Liver (tissue), 9 donors: ENCODE results near the gene ZNF813. TPM values are rescaled to one million over a fixed set of nuclear protein-coding genes. Genes with fewer than 3 reads are reported as not detected.

Source experiments
- DNase-seq: peaks from one replicate; pipeline ENCODE4 v3.0.0-alpha.2; 2017; ENCODE audit warnings: low spot score
- H3K27ac ChIP-seq, 2 donors: one replicate each; pipeline ENCODE4 v1.7.0; 2013; ENCODE audit warnings: inconsistent platforms in 2 of 2, low read length in 2 of 2, control low read depth in 1 of 2, low read depth in 1 of 2, mild to moderate bottlenecking in 1 of 2
- H3K27me3 ChIP-seq, 4 donors: one replicate each; pipeline versions ENCODE4 v1.6.1 to v1.7.0; 2013; ENCODE audit warnings: low read length in 3 of 4, inconsistent platforms in 1 of 4, mild to moderate bottlenecking in 1 of 4, moderate library complexity in 1 of 4; ENCODE audit not compliant: control insufficient read depth in 4 of 4, insufficient read depth in 4 of 4
- H3K36me3 ChIP-seq, 4 donors: one replicate each; pipeline versions ENCODE4 v1.6.1 to v1.7.0; 2013; ENCODE audit warnings: low read length in 3 of 4, mild to moderate bottlenecking in 3 of 4, low read depth in 1 of 4, moderate library complexity in 1 of 4; ENCODE audit not compliant: control insufficient read depth in 4 of 4, insufficient read depth in 3 of 4
- H3K4me1 ChIP-seq, 4 donors: one replicate each; pipeline versions ENCODE4 v1.6.1 to v1.7.0; 2013; ENCODE audit warnings: low read length in 3 of 4, mild to moderate bottlenecking in 3 of 4, moderate library complexity in 1 of 4; ENCODE audit not compliant: control insufficient read depth in 4 of 4, insufficient read depth in 4 of 4
- H3K4me3 ChIP-seq, 3 donors: one replicate each; pipeline versions ENCODE4 v1.6.1 to v1.7.0; 2013; ENCODE audit warnings: low read length in 3 of 3, control low read depth in 1 of 3, low read depth in 1 of 3, mild to moderate bottlenecking in 1 of 3
- H3K9ac ChIP-seq, 2 donors: one replicate each; pipeline ENCODE4 v1.7.0; 2013; ENCODE audit warnings: low read length in 2 of 2, mild to moderate bottlenecking in 2 of 2, moderate library complexity in 2 of 2, control low read depth in 1 of 2, low read depth in 1 of 2
- H3K9me3 ChIP-seq, 4 donors: one replicate each; pipeline versions ENCODE4 v1.6.1 to v1.7.0; 2013; ENCODE audit warnings: low read length in 3 of 4; ENCODE audit not compliant: control insufficient read depth in 4 of 4
- ATF3 ChIP-seq: IDR thresholded peaks from 2 replicates; pipeline ENCODE4 v1.6.1; 2016; ENCODE audit warnings: antibody characterized with exemption
- CTCF ChIP-seq: fragments of 150-350 bp; IDR thresholded peaks from 2 replicates; pipeline ENCODE4 v1.5.1; 2017; ENCODE audit warnings: improper control_type of control experiment, low read depth, low read length; ENCODE audit not compliant: missing input control
- EGR1 ChIP-seq, 2 donors: IDR thresholded peaks; 2 replicates each; pipeline ENCODE4 v1.6.1; 2016 to 2018; ENCODE audit warnings: antibody characterized with exemption in 2 of 2, low read depth in 2 of 2
- FOXA1 ChIP-seq: IDR thresholded peaks from 2 replicates; pipeline ENCODE4 v1.6.1; 2016; ENCODE audit warnings: antibody characterized with exemption
- FOXA2 ChIP-seq: IDR thresholded peaks from 2 replicates; pipeline ENCODE4 v1.6.1; 2016; ENCODE audit warnings: antibody characterized with exemption
- GABPA ChIP-seq, 2 donors: IDR thresholded peaks in 1 of 2; conservative IDR thresholded peaks in 1 of 2; 2 replicates each; pipeline ENCODE4 v1.6.1; 2016; ENCODE audit warnings: antibody characterized with exemption in 2 of 2, mild to moderate bottlenecking in 1 of 2, moderate library complexity in 1 of 2
- HNF4A ChIP-seq, 2 donors: conservative IDR thresholded peaks; 2 replicates each; pipeline ENCODE4 v1.6.1; 2016; ENCODE audit warnings: antibody characterized with exemption in 2 of 2, mild to moderate bottlenecking in 2 of 2
- HNF4G ChIP-seq: IDR thresholded peaks from 2 replicates; pipeline ENCODE4 v1.6.1; 2016; ENCODE audit warnings: antibody characterized with exemption
- JUND ChIP-seq, 2 donors: IDR thresholded peaks; 2 replicates each; pipeline ENCODE4 v1.6.1; 2016; ENCODE audit warnings: antibody characterized with exemption in 2 of 2
- MAX ChIP-seq: IDR thresholded peaks from 2 replicates; pipeline ENCODE4 v1.6.1; 2016; ENCODE audit warnings: antibody characterized with exemption
- NR2F2 ChIP-seq: IDR thresholded peaks from 2 replicates; pipeline ENCODE4 v1.6.1; 2016; ENCODE audit warnings: antibody characterized with exemption
- RAD21 ChIP-seq, 2 donors: IDR thresholded peaks; 2 replicates each; pipeline ENCODE4 v1.6.1; 2016; ENCODE audit warnings: antibody characterized with exemption in 2 of 2, mild to moderate bottlenecking in 2 of 2
- REST ChIP-seq: IDR thresholded peaks from 2 replicates; pipeline ENCODE4 v1.6.1; 2016; ENCODE audit warnings: antibody characterized with exemption, mild to moderate bottlenecking
- RXRA ChIP-seq, 2 donors: IDR thresholded peaks; 2 replicates each; pipeline ENCODE4 v1.6.1; 2017 to 2018; ENCODE audit warnings: antibody characterized with exemption in 2 of 2, mild to moderate bottlenecking in 1 of 2
- SP1 ChIP-seq: IDR thresholded peaks from 2 replicates; pipeline ENCODE4 v1.6.1; 2018; ENCODE audit warnings: antibody characterized with exemption, mild to moderate bottlenecking
- TAF1 ChIP-seq: conservative IDR thresholded peaks from 2 replicates; pipeline ENCODE4 v1.6.1; 2016; ENCODE audit warnings: antibody characterized with exemption, mild to moderate bottlenecking
- YY1 ChIP-seq: IDR thresholded peaks from 2 replicates; pipeline ENCODE4 v1.6.1; 2016; ENCODE audit warnings: antibody characterized with exemption, mild to moderate bottlenecking
- ZBTB33 ChIP-seq: IDR thresholded peaks from 2 replicates; pipeline ENCODE4 v1.6.1; 2016; ENCODE audit warnings: antibody characterized with exemption
- WGBS: extraction: QIAGEN DNeasy Blood & Tissue Kit; methylation state at CpG from one replicate; pipeline ENCODE4 v1.1.7; 2013; 5-methylcytosine and 5-hydroxymethylcytosine counted together
- polyA plus RNA-seq, 2 donors: library from polyadenylated mRNA; stranded (reverse) in 1 of 2; unstranded in 1 of 2; fragments of 200-250 nt in 1 of 2; fragments of >200 nt in 1 of 2; fragmentation: Nextera tagmentation in 1 of 2; extraction: Ambion mirVana in 1 of 2; gene quantifications; one replicate each; pipeline versions ENCODE4 v1.2.1 to v1.2.3, GENCODE V29; 2013 to 2015
- total RNA-seq, 2 donors: library from RNA; depleted of rRNA; stranded (reverse); fragments of >200 nt; gene quantifications; one replicate each; pipeline ENCODE4 v1.2.3, GENCODE V29; 2014
- donor health status: healthy.
- donor health status: healthy.
- donor health status: healthy.
- donor health status: healthy.
- donor health status: healthy.

The ZNF813 gene
- total and polyA plus RNA-seq, 4 donors: 0.35 to 4.1 (median 1.2) TPM

- TF ChIP-seq REST: no peak
- TF ChIP-seq EGR1 (IDR thresholded peaks at IDR 0.05; ENCODE audit: low read depth in 2 of 2): no peak
- TF ChIP-seq MAX: no peak
- no peak for TF ChIP-seq FOXA1
These were observed 71.0 kb downstream of the ZNF813 start (continued) for GRCh38 chr19:53538378-53539109.

- TF ChIP-seq TAF1: no peak
- TF ChIP-seq RAD21 (IDR thresholded peaks at IDR 0.05): no peak
- TF ChIP-seq MAX: no peak
- TF ChIP-seq GABPA (IDR thresholded peaks at IDR 0.05 in 1 of 2, conservative IDR thresholded peaks at IDR 0.05 in 1 of 2): no peak
- no peak for TF ChIP-seq SP1
- TF ChIP-seq CTCF: no peak
- no peak for TF ChIP-seq YY1
- no peak for TF ChIP-seq HNF4G
- no peak for TF ChIP-seq JUND (IDR thresholded peaks at IDR 0.05)
- no peak for TF ChIP-seq NR2F2
- no peak for TF ChIP-seq FOXA2
- TF ChIP-seq ZBTB33: no peak
- TF ChIP-seq FOXA1: no peak
- TF ChIP-seq RXRA (IDR thresholded peaks at IDR 0.05): no peak
- no peak for TF ChIP-seq EGR1 (IDR thresholded peaks at IDR 0.05; ENCODE audit: low read depth in 2 of 2)
- TF ChIP-seq REST: no peak
- no peak for TF ChIP-seq HNF4A (conservative IDR thresholded peaks at IDR 0.05)
- TF ChIP-seq ATF3: no peak
- H3K4me1 ChIP-seq: peaks cover 0 to 2% (median 0%) of the 10 kb centered on the region in 4 donors
- peaks cover 0 to 3% (median under 1%) of the 10 kb centered on the region in 4 donors for H3K9me3 ChIP-seq
- WGBS: 69% methylated on average over 4 of the region's 4 CpGs
- no peak overlapping the region for H3K4me3 ChIP-seq
- no peak for DNase-seq
- H3K9ac ChIP-seq: no peak overlapping the region
- peaks cover 0 to 2% (median under 1%) of the 10 kb centered on the region in 4 donors for H3K36me3 ChIP-seq
- H3K27ac ChIP-seq: no peak overlapping the region
- no peaks in the 10 kb centered on the region for H3K27me3 ChIP-seq
These were observed 72.6 kb downstream of the ZNF813 start for GRCh38 chr19:53540091-53540490.
